Stimulated activated CD8-positive, alpha-beta memory T cell treated with anti-CD3 and anti-CD28 coated beads, Interleukin-4, amount 100 ng/mL, for 48 hours (primary cell): ENCODE data around the gene TBX15.
"Not testable (repeated sequence)": the region's sequence is repeated elsewhere in the genome, so short reads cannot be mapped to it uniquely, and the experiment has no call there.

Experiments
- DNase-seq: peaks from one replicate; pipeline ENCODE4 v3.0.0-alpha.2; 2020

Gene TBX15

GRCh38 chr1:118923319-118923718 is 64.8 kb downstream of the TBX15 start:
- DNase-seq: no peak

GRCh38 chr1:118921994-118922393 is 66.1 kb downstream of the TBX15 start:
- no peak for DNase-seq

GRCh38 chr1:118920124-118920717 is 67.9 kb downstream of the TBX15 start:
- DNase-seq: no peak

- no peak for DNase-seq
These were observed 69.2 kb downstream of the TBX15 start for GRCh38 chr1:118918940-118919259.

- no peak for DNase-seq
These were observed 69.8 kb downstream of the TBX15 start for GRCh38 chr1:118918230-118918939.

- DNase-seq: not testable (repeated sequence)
These were observed 71.8 kb downstream of the TBX15 start for GRCh38 chr1:118916346-118916745.

- no peak for DNase-seq
These were observed 73.6 kb downstream of the TBX15 start for GRCh38 chr1:118914379-118915161.

- DNase-seq: no peak
These were observed 74.3 kb downstream of the TBX15 start for GRCh38 chr1:118913818-118914217.

- DNase-seq: no peak
These were observed 75.6 kb downstream of the TBX15 start for GRCh38 chr1:118912574-118912973.

- DNase-seq: no peak
These were observed 76.6 kb downstream of the TBX15 start for GRCh38 chr1:118911571-118911970.

GRCh38 chr1:118907466-118907865 is 80.7 kb downstream of the TBX15 start:
- no peak for DNase-seq

GRCh38 chr1:118905671-118906070 is 82.5 kb downstream of the TBX15 start:
- no peak for DNase-seq

- DNase-seq: no peak
These were observed 82.9 kb downstream of the TBX15 start for GRCh38 chr1:118905196-118905595.

- no peak for DNase-seq
These were observed 85.4 kb downstream of the TBX15 start for GRCh38 chr1:118902711-118903191.

GRCh38 chr1:118902299-118902698 is 85.8 kb downstream of the TBX15 start:
- no peak for DNase-seq

GRCh38 chr1:118900643-118901440 is 87.3 kb downstream of the TBX15 start:
- no peak for DNase-seq

- no peak for DNase-seq
These were observed 88.8 kb downstream of the TBX15 start for GRCh38 chr1:118899340-118899739.

GRCh38 chr1:118898712-118899111 is 89.4 kb downstream of the TBX15 start:
- DNase-seq: no peak

- no peak for DNase-seq
These were observed 91.7 kb downstream of the TBX15 start for GRCh38 chr1:118896416-118896815.

GRCh38 chr1:118894836-118895235 is 93.3 kb downstream of the TBX15 start:
- no peak for DNase-seq

GRCh38 chr1:118890851-118891384 is 97.2 kb downstream of the TBX15 start:
- no peak for DNase-seq

- no peak for DNase-seq
These were observed 103.2 kb downstream of the TBX15 start for GRCh38 chr1:118884946-118885345.

GRCh38 chr1:118881751-118882150 is 106.4 kb downstream of the TBX15 start:
- DNase-seq: no peak
